GM19193 (cell line): ENCODE measurements around the gene SNX18.

ENCODE experiments used
- POLR2A ChIP-seq: IDR thresholded peaks from 4 replicates; pipeline ENCODE4 v1.6.1; 2011; ENCODE audit not compliant: insufficient read depth, insufficient read length; ENCODE audit errors: extremely low read depth

Gene SNX18

DNA sequence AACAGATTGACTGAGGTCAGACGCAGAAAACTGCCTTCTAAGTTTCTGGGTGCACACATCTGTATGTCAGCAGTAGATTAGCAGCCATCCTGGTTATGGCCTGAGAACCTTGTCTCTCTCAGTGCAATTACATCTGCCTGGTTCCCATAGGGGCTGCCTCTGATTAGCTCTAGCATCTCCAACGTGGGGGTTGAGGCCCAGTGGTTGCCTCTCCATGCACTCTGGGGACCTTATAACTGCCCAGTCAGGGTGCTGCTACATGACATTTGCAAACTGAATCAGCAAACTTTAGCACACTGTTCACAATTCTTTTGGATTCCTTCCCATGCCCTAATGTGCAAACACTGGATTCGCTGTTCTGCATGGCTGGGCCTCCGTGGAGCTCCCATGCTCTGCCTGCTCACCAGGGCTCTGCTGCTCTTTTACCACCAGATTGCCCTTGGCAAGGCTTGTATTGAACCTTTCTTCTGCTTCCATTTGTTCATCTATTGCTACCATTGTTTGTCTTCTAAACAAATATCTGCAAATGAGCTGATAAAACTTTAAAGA lies 36.2 kb downstream of the SNX18 start:
- TF ChIP-seq POLR2A = no peak

DNA sequence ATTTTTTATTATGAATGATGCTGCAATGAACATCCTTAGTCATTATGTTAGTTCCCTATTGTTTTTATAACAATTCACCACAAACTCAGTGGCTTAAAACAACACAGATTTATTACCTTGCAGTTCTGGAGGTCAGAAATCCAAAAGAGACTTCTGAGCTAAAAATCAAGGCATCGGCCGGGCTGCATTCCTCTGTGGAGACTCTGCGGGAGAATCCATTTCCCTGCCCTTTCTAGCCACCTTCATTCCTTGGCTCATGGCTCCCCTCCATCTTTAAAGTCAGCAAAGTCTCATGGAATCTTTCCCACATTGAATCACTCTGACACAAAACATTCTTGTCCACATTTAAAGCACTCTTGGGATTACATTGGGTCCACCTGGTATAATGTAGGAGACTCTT lies 38.6 kb downstream of the SNX18 start:
- TF ChIP-seq POLR2A = no peak

DNA sequence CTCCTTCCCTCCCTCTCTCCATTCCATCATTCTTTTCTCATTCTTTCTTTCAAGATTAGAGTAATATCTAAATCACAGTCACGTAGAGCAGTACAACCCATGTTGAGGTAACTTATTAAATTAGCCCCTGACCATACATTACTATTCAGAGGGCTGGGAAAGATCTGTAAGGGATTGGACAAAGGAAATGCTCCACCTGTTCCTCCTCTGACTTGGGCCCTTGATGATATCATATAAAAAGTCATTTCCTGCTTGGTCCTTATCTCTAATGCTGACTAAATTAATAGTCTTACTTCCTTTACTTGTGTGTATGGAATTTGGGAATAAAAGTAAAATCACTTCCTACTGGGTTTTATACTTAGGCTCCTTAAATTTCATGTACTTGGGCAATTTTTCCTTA lies 40.8 kb downstream of the SNX18 start:
- no peak for TF ChIP-seq POLR2A

DNA sequence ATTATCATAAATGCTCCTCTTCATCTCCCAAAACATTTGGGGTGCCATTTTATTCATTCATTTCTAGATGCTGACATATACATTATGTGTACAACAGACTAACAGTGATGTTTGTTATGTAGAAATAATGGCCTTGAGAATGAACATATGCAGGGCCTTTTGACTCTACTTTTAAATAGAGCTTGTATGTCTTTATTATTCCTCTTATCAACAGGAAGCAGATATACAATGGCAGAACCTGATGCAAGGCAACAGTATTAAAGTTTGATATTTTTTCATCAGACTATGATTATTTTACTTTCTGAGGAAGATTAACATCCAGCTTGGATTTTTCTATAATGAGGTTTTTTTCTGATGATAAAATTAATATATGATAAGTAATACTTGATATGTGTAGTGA lies 44.1 kb downstream of the SNX18 start:
- TF ChIP-seq POLR2A = no peak

DNA sequence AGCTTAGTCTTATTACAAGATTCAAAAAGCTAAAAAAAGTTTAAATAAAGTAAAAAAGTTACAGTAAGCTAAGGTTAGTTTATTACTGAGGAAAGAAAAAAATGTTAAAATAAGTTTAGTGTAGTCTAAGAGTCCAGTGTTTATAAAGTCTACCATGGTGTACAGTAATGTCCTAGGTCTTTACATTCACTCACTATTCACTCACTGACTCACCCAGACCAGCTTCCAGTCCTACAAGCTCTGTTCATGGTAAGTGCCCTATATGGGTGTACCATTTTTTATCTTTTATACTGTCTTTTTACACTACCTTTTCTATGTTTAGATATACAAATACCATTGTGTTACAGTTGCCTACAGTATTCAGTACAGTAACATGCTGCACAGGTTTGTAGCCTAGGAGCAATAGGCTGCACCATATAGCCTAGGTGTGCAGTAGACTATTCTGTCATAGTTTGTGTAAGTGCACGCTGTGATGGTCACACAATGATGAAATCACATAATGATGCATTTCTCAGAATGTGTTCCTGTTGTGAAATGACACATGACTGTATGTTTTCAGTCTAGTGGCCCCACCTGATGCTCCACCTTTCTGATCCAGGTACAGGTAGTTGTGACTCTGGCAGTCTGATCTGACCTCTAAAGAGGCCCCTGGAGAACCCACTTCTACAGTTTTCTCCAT lies 45.7 kb downstream of the SNX18 start:
- no peak for TF ChIP-seq POLR2A

DNA sequence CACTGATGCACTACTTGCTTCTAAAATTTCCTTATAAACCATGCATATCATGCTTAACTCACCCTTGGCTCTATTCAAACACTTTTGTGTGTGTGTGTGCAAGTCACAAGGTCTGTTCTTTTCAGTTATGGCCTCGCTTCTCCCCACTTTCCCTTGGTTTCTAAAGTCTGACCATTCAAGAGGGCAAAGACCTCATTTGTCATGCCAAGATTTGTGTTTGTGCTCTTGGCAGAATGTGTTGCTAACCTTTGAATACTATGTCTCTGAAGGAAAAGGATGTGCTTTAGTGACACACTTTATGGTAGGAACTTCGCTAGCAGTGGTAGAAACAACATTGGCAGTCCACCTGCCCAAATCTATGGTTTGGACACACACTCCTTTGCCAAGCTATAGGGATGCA lies 50.4 kb downstream of the SNX18 start:
- TF ChIP-seq POLR2A = no peak

DNA sequence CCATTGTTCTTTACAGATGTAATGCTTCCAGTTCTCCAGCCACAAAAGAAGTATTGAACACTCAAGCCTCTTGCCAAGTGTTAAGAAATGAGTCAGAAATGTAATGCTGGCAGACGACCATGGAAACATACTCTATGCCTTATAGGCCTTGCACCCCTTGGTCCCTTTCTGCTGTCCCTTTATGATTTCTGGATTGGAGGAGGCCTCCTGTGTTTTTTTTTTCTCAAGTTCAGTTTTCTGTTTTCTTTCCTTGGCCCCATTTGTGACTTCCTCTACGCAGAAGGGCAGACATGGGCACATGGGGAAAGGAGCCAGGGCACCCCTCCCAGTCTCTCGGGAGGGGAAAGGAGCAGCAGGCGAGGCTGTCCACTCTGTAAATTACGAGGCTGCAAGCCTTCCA lies 53.4 kb downstream of the SNX18 start:
- TF ChIP-seq POLR2A = no peak

DNA sequence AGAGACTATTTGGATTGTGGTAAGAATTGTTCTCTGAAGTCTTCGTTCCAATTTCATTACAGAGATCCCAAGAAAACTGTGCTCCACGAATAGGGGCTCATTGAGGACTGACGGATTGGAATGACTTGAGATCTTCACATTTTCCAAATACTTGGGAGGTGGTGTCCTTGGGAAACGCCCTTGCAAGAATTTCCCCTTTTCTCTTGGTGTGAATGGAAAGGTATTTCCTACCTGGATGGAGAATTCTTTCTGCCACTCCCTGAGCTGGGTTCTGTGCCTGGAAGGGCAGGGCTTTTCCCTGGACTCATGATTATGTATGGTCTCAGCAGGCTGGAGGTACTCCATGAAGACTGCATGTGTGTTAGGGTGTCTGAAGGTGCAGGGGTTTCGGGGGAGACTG lies 53.9 kb downstream of the SNX18 start:
- no peak for TF ChIP-seq POLR2A

DNA sequence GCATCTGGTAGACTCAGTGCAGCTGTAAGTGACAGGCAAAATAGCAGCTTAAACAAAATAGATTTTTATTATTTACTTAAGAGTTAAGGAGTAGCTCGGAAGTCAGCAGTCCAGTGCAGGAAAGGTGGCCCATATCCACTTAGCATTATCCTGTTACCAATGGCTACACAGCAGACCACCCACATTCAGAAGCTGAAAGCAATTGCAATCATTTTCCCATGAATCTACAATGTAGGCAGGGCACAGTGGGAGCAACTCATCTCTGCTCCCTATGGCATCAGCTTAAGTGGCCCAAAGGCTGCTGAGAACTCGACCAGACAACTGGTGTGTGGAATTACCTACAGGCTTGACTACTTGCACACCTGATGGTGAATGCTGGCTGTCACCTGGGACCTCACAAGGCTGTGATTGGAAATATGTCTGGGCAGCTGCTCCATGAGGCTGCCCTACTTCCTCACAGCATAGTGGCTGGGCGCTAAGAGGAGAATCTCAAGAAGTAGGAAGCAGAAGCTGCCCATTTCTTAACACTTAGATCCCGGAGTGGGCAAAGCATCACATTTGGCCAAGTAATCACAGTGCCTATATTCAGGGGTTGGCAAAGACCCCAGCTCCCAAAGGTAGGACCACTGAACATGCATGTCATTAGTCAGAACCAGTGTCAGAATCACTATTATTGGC lies 56.4 kb downstream of the SNX18 start:
- TF ChIP-seq POLR2A = no peak

DNA sequence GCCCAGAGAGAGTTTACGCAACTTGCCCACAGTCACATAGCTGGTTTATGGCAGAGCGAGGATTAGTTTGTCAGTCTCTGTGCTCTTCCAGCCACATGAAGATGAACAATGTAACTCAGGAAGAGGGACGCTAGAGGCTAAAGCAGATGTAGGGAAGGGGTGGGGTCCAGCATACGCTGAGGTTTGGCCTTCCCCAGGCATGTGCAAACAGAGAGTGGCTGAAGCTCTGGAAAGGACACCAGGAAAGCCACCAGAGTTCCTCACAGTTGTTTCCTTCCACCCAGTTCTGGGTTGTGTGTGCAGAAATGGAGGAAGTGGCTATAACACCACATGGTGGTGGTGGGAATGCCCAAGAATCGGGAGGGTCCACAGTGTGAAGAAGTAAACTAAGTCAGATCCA lies 60.0 kb downstream of the SNX18 start:
- no peak for TF ChIP-seq POLR2A

DNA sequence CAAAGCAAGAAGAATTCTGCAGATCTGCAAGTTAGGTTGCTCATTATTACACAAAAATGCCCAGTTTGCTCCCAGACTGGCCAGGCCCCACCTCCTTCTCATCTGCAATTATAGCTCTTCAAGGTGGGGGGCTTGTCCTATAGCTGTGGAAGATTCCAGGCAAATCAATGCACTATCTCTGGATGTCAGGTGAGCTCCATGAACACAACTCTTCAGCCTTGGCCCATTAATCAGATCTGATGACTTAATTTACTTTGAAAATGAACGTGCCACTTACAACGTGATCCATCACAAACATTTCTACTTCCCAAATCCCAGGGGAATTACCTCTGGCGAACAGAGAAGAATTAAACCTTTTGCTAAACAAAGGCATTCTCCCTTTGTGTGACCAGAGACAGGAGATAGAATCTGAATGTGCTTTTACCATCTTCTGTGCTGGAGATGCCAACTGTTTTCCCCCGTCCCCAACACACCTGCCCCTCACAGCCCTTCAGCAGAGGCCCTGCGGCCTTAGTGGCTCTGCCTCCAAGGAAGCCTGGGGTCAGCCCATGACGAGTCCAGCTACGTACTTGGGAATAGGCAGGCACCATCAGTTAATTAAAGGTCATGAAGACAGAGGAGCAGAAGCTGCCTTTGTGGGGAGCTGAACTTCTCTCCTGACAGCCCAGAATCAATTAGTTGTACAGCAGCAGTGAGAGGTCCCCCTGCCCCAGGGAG lies 60.5 kb downstream of the SNX18 start:
- no peak for TF ChIP-seq POLR2A

DNA sequence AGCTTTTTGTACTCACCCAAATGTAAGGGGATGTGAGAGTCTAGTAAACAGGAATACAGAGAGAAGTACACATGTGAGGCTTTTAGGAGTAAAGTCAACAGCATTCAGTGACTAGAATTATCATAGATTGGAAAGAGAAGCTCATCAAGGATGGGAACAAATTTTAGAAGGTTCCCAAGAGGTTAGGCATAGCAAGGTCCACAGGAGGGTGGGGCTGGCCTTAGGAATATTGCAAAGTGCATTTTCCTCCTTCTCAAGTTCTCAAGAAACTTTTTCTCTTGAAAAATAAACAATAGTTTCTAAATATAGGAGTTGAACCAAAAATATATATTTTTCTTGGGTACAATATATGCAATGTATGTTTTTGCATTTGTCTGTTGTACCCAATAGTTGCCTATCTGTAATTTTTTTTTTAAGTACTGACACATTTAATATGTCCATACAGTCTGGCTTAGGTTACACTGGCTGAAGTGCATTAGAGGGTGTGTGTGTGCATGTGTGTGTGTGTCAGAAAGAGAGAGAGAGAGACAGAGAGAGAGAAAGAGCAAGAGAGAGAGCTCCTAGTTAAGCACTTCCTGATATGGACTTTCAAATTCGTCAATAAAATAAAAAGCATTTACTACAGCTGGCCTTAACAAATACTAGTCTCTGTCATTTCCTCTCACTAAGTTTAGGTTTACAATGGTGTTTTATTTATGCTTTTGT lies 62.2 kb downstream of the SNX18 start:
- TF ChIP-seq POLR2A = no peak

DNA sequence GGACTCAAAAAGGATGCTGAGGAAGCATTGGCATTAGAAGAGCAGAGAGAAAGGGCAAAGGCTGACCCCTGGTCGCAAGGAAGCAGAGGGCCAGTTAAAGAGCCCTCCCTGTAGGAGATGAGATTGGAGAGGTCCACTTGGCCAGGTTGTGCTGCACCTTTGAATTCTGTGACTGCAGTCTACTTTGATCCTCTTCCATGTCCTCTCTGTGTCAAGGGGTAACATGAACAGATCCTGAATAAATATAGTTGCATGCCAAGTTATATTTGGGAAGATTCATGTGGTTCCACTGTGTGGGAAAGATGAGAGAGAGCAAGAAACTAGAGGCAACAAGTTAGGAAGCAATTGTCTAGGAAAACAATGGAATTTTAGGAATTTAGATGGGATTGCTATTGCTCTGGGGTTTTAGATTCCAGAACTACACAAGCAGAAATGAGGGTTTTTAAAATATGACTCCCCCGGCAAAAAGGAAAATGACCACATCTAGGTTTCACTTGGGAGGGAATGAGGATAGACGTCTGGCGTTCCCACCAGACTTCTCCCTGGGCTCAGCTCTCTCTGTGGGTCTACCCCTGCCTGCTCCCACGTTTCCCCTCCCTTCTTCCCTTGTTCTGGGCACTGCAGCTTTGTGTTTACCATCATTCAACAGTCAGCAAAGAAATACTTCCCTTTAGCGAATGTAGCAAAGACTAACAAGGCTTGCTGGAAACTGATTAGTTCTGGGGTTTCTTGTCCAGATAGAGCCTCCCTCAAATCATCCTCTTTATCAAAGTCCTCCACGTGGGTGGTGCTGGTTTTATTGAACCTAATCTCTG lies 63.6 kb downstream of the SNX18 start:
- no peak for TF ChIP-seq POLR2A

DNA sequence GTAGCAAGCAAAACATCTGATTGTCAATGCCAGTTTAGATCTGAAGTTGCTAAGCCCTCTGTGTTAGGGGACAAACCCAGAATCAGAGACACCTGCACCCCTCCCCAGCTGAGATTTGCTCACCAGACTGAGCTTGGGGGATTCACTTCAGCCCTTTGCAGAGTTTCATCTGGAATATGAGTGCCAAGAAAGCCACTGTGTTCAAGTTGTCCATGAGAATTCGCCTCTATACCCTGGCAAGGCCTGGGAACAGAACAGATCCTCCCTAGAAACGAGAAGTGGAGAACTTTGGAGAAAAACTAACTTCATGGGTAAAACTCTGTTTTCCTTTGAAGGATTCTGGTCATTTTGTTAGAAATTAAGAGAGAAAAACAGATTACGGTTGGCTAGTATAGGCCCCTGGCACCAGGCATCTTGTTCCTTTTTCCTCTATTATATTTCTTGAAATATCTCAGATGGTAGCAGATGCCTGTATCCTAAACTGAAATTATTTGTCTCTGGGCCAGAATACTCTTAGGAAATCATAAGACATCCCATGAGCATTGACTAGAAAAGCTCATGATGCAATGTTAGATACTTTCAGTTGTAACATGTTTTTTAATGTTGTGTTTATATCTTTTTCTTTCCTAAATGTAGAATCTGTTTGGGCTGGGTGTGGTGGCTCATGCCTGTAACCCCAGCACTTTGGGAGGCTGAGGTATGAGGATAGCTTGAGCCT lies 64.4 kb downstream of the SNX18 start:
- no peak for TF ChIP-seq POLR2A

DNA sequence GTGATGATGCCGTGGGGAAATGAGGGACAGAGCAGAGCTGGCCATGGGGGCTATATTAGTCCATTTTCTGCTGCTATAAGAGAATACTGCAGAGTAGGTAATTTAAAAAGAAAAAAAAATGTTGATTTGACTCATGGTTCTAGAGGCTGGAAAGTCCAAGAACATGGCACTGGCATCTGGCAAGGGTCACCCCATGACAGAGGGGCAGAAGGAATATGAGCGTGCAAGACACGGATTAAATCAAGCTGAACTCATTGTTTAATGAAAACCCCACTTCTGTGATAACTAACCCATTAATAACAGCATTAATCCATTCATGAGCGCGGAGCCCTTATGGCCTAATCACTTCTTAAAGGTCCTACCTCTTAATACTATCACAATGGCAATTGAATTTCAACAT lies 68.8 kb downstream of the SNX18 start:
- no peak for TF ChIP-seq POLR2A

DNA sequence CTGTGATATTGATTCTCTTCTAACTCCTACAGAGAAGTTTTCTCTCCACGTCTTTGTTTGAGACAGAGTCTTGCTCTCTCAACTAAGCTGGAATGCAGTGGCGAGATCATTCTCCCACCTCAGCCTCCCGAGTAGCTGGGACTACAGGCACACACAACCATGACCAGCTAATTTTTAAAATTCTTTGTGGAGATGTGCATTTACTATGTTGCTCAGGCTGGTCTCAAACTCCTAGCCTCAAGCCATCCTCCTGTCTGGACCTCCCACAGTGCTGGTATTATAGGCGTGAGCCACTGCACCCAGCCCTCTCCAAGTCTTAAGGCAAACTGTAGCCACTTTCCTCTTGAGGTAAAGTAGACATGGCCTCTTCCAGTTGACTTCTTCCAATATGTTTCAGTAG lies 72.2 kb downstream of the SNX18 start:
- TF ChIP-seq POLR2A = no peak
